ENCODE data around the gene RAC2.

The RAC2 gene

DNA sequence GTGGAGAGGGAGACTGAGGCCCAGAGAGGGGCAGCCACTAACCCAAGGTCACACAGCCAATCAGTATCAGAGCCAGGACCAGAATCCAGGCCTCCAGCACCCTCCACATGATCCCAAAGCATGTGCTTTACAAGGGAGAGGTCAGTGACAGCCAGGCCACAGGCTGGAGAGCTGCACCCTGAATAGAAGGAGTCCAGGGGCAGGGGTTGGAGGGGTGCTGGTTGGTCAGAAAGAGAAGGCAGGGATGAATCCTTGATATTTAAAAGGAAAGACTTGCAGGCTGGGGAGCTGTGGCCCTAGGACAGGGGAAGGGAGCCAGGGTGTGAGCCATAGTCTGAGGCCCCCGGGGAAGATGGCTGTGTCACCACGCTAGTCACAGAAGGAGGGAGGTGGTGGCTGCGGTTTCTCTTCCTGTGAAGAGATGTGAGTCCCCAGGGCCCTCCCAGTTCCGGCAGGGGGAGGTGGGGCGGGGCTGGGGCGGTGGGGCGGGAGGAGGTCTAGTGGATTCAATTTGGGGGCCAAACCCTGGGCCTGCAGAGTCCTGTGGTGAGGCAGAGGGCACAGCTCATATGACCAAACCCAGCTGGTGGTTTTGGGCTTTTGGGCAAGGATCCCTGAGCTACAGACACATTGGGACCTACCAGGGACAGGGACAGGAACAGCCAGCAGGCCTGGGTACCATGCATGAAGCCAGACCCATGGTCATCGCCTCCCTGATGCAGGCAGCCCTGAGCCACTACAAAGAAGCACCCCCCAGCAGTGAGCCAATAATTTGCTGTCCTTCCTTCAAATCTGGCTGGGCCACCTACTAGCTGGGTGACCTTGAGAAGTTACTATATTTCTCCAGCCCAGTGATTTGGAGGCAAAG is 14.0 kb downstream of the RAC2 start:
- H3K4me3 ChIP-seq (ENCODE audit: low read depth, low read length) = peak overlapping the region; percentile 10
- TF ChIP-seq, protein P1, sequence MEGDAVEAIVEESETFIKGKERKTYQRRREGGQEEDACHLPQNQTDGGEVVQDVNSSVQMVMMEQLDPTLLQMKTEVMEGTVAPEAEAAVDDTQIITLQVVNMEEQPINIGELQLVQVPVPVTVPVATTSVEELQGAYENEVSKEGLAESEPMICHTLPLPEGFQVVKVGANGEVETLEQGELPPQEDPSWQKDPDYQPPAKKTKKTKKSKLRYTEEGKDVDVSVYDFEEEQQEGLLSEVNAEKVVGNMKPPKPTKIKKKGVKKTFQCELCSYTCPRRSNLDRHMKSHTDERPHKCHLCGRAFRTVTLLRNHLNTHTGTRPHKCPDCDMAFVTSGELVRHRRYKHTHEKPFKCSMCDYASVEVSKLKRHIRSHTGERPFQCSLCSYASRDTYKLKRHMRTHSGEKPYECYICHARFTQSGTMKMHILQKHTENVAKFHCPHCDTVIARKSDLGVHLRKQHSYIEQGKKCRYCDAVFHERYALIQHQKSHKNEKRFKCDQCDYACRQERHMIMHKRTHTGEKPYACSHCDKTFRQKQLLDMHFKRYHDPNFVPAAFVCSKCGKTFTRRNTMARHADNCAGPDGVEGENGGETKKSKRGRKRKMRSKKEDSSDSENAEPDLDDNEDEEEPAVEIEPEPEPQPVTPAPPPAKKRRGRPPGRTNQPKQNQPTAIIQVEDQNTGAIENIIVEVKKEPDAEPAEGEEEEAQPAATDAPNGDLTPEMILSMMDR (IDR thresholded peaks at IDR 0.05; ENCODE audit: borderline replicate concordance, insufficient read depth, low read depth, low read length) = no peak

DNA sequence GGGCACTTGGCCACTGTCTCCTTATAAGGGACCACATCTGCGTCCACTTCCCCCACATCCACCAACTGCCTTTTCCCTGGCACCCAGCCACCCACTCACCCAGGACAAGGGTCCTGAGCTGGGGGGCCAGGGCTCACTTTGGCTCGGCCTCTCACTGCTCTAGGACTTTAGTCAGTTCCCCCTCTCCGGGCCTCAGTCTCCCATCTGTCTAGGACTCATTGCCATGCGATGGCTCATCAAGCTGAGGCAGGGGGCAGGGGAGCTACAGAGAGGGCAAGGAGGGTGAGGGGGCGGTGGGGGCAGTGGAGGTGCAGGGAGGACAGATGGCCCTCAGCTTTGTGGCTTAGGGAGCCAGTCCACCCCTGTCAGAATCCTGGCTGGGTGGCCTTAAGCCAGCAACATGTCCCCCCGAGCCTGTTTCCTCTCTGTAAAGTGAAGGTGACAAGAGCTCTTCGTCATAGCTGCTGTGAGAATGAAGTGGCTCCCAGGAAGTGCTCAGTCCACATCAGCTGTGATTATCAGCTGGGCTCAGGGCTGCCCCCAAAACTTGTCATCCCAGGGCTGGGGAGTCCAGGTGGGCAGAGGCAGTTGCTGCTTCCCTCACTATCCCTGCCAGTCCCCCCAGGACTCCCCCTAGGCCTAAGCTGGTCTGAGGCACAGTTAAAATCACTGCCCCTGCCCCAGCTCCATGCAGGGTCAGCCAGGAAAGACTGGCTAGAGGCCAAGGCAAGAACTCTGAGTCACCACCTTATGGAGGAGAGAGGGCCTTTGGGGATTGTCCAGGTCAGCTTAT is 14.9 kb downstream of the RAC2 start:
- no peak overlapping the region for H3K4me3 ChIP-seq (ENCODE audit: low read depth, low read length)
- TF ChIP-seq, protein P1 (IDR thresholded peaks at IDR 0.05; ENCODE audit: borderline replicate concordance, insufficient read depth, low read depth, low read length) = no peak

DNA sequence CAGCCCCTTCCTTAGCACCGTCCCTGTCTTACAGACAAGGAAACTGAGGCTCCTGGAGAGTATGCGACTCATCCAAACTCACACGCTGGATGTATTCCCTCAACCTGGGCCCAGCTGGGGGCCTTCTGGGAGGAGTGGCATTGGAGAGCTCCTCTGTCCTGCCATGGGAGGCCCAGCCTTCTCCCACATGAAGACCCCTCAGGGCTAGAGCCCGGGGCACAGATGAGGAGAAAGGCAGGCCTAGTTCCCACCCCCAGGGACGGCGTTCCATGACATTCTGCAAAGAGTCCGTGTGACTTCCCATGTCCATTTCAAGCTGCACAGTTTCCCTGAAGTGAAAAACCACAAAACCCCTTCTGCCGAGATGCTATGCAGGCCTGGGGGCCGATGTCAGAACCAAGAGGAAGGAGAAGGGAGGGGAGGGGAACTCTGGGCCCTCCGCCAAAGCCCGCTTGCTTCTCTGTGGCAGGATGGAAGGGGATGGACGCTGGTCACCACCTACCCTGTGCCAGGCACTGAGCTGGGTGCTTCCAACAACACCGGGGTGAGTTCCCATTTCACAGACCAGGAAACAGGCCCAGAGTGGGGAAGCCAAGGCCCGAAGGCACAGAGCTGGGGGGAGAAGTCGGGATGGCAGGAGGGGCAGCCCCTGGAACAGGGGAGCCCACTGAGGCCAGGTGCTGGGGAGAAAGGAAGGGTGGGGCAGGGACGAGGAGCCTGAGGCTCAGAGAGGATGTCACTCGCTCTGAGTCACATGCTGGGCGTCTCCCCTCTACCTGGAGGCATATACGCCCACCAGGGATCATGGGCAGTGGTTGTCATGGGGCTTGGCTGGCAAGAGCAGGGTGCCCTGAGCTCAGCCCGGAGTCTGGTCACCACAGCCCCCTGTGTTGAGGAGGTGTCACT is 15.7 kb downstream of the RAC2 start:
- TF ChIP-seq, protein P1 (IDR thresholded peaks at IDR 0.05; ENCODE audit: borderline replicate concordance, insufficient read depth, low read depth, low read length) = no peak
- H3K4me3 ChIP-seq (ENCODE audit: low read depth, low read length) = no peak overlapping the region

DNA sequence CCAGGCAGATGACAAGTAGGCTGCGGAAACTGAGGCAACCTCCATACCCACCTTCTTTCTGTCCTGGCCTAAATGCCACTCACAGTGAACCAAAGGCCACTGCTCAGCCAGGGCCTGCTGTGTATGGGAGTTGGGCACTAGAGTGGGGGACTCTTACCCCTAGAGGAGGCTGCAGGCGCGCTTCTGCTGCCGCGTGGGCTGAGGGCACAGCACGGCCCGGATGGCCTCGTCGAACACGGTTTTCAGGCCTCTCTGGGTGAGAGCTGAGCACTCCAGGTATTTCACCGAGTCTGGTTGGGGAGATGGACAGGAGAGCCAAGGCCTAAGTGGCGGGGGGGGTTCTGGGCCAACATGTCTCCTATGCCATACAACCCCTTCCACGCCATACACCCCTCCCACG is 17.6 kb downstream of the RAC2 start:
- TF ChIP-seq, protein P1 (IDR thresholded peaks at IDR 0.05; ENCODE audit: borderline replicate concordance, insufficient read depth, low read depth, low read length) = no peak
- no peak overlapping the region for H3K4me3 ChIP-seq (ENCODE audit: low read depth, low read length)

DNA sequence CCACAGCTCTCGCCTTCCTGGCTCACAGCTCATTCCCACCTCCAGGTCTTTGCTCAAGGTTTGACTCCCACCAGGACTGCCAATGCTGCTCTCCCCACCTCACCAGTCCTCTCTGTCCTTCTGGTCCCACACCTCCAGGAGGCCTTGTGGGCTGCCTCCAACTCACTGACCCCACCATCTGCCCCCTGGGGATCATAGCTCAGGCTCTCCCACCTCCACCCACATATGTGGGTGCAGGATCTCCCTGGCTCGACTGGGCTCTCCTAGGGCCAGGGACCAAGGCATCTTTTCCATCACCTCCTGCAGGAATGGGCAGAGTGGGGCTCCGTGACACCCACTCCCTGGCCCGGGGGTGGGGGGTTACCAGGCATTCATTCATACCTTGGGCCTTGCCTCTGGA is 18.0 kb downstream of the RAC2 start:
- H3K4me3 ChIP-seq (ENCODE audit: low read depth, low read length) = no peak overlapping the region
- TF ChIP-seq, protein P1 (IDR thresholded peaks at IDR 0.05; ENCODE audit: borderline replicate concordance, insufficient read depth, low read depth, low read length) = no peak

DNA sequence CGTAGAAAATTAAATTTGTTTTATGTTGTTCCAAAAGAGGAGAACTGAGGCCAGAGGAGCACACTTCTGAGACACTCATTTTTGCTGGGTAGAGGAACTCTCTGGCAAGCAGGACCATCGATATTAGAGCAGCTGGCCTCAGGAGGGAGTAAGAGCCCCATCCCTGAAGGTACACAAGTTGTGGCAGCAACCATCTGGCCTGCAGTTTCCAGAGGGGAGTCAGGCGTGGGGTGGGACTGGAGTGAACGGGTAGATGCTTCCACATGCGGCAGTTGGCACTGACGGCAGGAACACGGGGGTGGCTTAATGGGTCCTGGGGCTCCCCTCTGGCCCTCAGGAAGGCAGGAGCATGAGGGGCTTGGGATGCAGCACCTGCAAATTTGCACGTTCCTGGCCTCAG is 18.6 kb downstream of the RAC2 start:
- no peak overlapping the region for H3K4me3 ChIP-seq (ENCODE audit: low read depth, low read length)
- TF ChIP-seq, protein P1 (IDR thresholded peaks at IDR 0.05; ENCODE audit: borderline replicate concordance, insufficient read depth, low read depth, low read length) = peak; percentile 19; the same call in 1 of the 2 replicates

All from GM12875 (cell line).